Measurements from ENCODE around the gene FNDC3A.
"Not testable (repeated sequence)": the region's sequence is repeated elsewhere in the genome, so short reads cannot be mapped to it uniquely, and the experiment has no call there.

Gene FNDC3A

GRCh38 chr13:49146950-49147355 is 171.2 kb downstream of the FNDC3A start:
- DNase-seq (ENCODE audit: low spot score): no peak
- in situ Hi-C loops (cut with MboI; ENCODE audit: low sequenced_read_pairs, unreplicated experiment): no loop called here
- no peak for TF ChIP-seq CTCF (IDR thresholded peaks at IDR 0.05; ENCODE audit: borderline replicate concordance, control extremely low read depth, extremely low read depth, insufficient read depth, missing control alignments)

DNA sequence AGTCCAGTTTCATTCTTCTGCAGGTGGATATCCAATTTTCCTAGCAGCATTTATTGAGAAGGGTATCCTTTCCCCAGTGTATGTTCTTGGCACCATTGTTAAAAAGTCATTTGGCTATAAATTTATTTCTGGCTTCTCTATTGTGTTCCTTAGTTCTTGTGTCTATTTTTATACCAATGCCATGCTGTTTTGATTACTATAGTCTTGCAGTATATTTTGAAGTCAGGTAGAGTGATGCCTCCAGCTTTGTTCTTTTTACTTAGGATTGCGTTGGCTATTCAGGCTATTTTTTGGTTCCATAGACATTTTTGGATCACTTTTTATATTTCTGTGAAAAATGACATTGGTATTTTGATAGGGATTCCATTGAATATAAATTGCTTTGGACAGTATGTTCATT is 172.7 kb downstream of the FNDC3A start:
- in situ Hi-C loops (cut with MboI; ENCODE audit: low sequenced_read_pairs, unreplicated experiment): no loop called here
- DNase-seq (ENCODE audit: low spot score): no peak
- no peak for TF ChIP-seq CTCF (IDR thresholded peaks at IDR 0.05; ENCODE audit: borderline replicate concordance, control extremely low read depth, extremely low read depth, insufficient read depth, missing control alignments)

DNA sequence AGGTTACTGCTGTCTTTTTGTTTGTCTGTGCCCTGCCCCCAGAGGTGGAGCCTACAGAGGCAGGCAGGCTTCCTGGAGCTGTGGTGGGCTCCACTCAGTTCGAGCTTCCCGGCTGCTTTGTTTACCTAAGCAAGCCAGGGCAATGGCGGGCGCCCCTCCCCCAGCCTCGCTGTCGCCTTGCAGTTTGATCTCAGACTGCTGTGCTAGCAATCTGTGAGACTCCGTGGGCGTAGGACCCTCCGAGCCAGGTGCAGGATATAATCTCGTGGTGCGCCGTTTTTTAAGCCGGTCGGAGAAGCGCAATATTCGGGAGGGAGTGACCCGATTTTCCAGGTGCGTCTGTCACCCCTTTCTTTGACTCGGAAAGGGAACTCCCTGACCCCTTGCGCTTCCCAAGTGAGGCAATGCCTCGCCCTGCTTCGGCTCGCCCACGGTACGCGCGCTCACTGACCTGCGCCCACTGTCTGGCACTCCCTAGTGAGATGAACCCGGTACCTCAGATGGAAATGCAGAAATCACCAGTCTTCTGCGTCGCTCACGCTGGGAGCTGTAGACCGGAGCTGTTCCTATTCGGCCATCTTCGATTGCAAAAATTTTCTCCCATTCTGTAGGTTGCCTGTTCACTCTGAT is 182.4 kb downstream of the FNDC3A start:
- DNase-seq (ENCODE audit: low spot score); in situ Hi-C loops (cut with MboI; ENCODE audit: low sequenced_read_pairs, unreplicated experiment): not testable (repeated sequence)

DNA sequence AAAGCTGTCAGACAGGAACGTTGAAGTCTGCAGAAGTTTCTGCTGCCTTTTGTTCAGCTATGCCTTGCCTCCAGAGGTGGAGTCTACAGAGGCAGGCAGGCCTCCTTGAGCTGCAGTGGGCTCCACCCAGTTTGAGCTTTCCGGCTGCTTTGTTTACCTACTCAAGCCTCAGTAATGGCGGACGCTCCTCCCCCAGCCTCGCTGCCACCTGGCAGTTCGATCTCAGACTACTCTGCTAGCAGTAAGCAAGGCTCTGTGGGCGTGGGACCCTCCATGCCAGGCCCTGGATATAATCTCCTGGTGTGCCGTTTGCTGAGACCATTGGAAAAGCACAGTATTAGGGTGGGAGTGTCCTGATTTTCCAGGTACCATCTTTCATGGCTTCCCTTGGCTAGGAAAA is 187.4 kb downstream of the FNDC3A start:
- DNase-seq (ENCODE audit: low spot score); in situ Hi-C loops (cut with MboI; ENCODE audit: low sequenced_read_pairs, unreplicated experiment): not testable (repeated sequence)

DNA sequence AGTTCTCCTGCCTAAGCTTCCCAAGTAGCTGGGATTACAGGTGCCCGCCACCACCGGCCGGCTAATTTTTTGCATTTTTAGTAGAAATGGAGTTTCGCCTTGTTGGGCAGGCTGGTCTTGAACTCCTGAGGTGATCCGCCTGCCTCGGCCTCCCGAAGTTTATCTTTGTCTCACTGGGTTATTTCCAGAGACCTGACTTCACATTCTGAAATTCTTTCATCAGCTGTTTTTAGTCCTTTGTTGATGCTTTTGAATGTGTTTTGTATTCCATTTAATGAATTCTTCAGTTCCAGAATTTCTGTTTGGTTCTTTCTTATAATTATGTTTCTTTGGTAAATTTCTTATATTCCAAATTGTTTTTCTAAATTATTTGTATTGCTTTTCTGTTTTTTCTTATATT is 189.0 kb downstream of the FNDC3A start:
- DNase-seq (ENCODE audit: low spot score): no peak
- in situ Hi-C loops (cut with MboI; ENCODE audit: low sequenced_read_pairs, unreplicated experiment): no loop called here
- TF ChIP-seq CTCF (IDR thresholded peaks at IDR 0.05; ENCODE audit: borderline replicate concordance, control extremely low read depth, extremely low read depth, insufficient read depth, missing control alignments): no peak

- in situ Hi-C loops (cut with MboI; ENCODE audit: low sequenced_read_pairs, unreplicated experiment): no loop called here
- DNase-seq (ENCODE audit: low spot score): no peak
- no peak for TF ChIP-seq CTCF (IDR thresholded peaks at IDR 0.05; ENCODE audit: borderline replicate concordance, control extremely low read depth, extremely low read depth, insufficient read depth, missing control alignments)
These were observed 190.4 kb downstream of the FNDC3A start for GRCh38 chr13:49165798-49166752.

GRCh38 chr13:49171359-49171758 is 195.6 kb downstream of the FNDC3A start:
- no peak for DNase-seq (ENCODE audit: low spot score)
- TF ChIP-seq CTCF (IDR thresholded peaks at IDR 0.05; ENCODE audit: borderline replicate concordance, control extremely low read depth, extremely low read depth, insufficient read depth, missing control alignments): no peak
- in situ Hi-C loops (cut with MboI; ENCODE audit: low sequenced_read_pairs, unreplicated experiment): no loop called here

Data from GM13976 (cell line).